ENCODE results near the gene MTR.

The MTR gene

GRCh38 chr1:236751935-236752334, 43.2 kb upstream of the MTR start:
- ChIA-PET POLR2A (no interaction called here), CTCF (interaction anchor here (0.6 kb wide), 1 partner anchor 129 kb away, joined by 3 read pairs; no protein-coding TSS in a partner anchor)
- no peak for DNase-seq (ENCODE audit: low read depth, low spot score)
- TF ChIP-seq, protein P1, sequence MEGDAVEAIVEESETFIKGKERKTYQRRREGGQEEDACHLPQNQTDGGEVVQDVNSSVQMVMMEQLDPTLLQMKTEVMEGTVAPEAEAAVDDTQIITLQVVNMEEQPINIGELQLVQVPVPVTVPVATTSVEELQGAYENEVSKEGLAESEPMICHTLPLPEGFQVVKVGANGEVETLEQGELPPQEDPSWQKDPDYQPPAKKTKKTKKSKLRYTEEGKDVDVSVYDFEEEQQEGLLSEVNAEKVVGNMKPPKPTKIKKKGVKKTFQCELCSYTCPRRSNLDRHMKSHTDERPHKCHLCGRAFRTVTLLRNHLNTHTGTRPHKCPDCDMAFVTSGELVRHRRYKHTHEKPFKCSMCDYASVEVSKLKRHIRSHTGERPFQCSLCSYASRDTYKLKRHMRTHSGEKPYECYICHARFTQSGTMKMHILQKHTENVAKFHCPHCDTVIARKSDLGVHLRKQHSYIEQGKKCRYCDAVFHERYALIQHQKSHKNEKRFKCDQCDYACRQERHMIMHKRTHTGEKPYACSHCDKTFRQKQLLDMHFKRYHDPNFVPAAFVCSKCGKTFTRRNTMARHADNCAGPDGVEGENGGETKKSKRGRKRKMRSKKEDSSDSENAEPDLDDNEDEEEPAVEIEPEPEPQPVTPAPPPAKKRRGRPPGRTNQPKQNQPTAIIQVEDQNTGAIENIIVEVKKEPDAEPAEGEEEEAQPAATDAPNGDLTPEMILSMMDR (IDR thresholded peaks at IDR 0.05; ENCODE audit: insufficient read depth, low read length, missing control alignments) = no peak
- no peak overlapping the region for H3K4me3 ChIP-seq (ENCODE audit: low read depth, low read length)

DNA sequence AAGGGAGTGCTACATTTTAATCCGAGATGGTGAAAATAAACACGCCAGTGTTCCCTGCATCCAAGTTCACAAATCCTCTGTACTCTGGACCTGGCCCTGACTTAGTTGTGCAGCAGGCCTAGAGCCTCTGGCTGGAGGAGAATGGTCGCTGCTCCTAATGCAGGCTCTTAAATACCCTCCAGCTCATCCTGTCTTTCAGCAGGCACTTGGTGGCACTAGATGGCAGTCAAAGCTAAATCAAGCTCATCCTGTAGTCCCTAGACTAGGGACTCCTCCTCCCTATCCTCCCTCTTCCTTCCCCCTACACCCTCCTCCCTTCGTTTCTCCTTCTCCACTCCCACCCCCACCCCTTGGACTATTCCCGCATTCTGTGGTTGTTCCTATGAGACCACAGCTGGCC, 41.6 kb upstream of the MTR start:
- no peak overlapping the region for H3K4me3 ChIP-seq (ENCODE audit: low read depth, low read length)
- CTCF ChIA-PET = interaction anchor here (0.9 kb wide), 1 partner anchor 117 kb away, joined by 3 read pairs; no protein-coding TSS in a partner anchor
- DNase-seq (ENCODE audit: low read depth, low spot score) = no peak
- TF ChIP-seq, protein P1 (IDR thresholded peaks at IDR 0.05; ENCODE audit: insufficient read depth, low read length, missing control alignments) = peak; percentile 27
- POLR2A ChIA-PET = no interaction called here

- TF ChIP-seq, protein P1 (IDR thresholded peaks at IDR 0.05; ENCODE audit: insufficient read depth, low read length, missing control alignments) = no peak
- DNase-seq (ENCODE audit: low read depth, low spot score) = no peak
- H3K4me3 ChIP-seq (ENCODE audit: low read depth, low read length) = no peak overlapping the region
- CTCF ChIA-PET = interaction anchor here (0.9 kb wide), 1 partner anchor 116 kb away, joined by 3 read pairs; no protein-coding TSS in a partner anchor
- POLR2A ChIA-PET = no interaction called here
Measured at GRCh38 chr1:236753964-236754363, 41.1 kb upstream of the MTR start.

DNA sequence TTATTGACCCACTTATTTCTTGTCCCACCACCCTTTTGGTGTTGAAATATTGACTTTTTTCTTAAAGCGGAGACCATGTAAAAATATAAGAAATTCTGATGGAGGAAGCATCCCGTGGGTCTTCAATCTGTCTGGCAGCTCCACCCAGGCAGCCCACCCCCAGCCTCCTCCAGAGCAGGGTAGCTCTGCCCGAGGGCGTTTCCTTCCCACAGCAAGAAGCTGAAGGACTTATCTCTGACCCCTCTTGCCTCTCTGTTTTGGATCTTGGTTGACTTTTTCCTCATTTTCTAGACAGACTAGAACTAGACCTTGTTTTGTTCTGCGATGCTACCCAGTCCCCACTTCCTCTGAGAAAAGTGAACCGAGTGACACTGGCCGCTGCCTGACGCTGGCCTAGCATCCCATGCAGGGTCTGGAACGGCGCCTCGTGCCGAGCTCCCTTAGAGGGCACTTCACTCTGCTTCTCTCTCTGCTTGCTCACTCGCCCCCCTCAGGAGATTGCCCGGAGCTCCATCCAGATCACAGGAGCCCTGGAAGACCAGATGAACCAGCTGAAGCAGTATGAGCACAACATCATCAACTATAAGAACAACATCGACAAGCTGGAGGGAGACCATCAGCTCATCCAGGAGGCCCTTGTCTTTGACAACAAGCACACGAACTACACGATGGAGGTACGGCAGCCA, 40.4 kb upstream of the MTR start:
- ChIA-PET POLR2A (no interaction called here), CTCF (interaction anchor here (0.9 kb wide), 1 partner anchor 115 kb away, joined by 3 read pairs; no protein-coding TSS in a partner anchor)
- no peak overlapping the region for H3K4me3 ChIP-seq (ENCODE audit: low read depth, low read length)
- no peak for DNase-seq (ENCODE audit: low read depth, low spot score)
- TF ChIP-seq, protein P1 (IDR thresholded peaks at IDR 0.05; ENCODE audit: insufficient read depth, low read length, missing control alignments) = no peak

GRCh38 chr1:236757640-236758039, 37.5 kb upstream of the MTR start:
- DNase-seq (ENCODE audit: low read depth, low spot score) = no peak
- POLR2A ChIA-PET = no interaction called here
- no peak overlapping the region for H3K4me3 ChIP-seq (ENCODE audit: low read depth, low read length)
- TF ChIP-seq, protein P1 (IDR thresholded peaks at IDR 0.05; ENCODE audit: insufficient read depth, low read length, missing control alignments) = no peak
- CTCF ChIA-PET = interaction anchor here (1.0 to 3.9 kb wide), 4 partner anchors 10 to 804 kb away, joined by 3 to 51 read pairs (median 18); no protein-coding TSS in a partner anchor

DNA sequence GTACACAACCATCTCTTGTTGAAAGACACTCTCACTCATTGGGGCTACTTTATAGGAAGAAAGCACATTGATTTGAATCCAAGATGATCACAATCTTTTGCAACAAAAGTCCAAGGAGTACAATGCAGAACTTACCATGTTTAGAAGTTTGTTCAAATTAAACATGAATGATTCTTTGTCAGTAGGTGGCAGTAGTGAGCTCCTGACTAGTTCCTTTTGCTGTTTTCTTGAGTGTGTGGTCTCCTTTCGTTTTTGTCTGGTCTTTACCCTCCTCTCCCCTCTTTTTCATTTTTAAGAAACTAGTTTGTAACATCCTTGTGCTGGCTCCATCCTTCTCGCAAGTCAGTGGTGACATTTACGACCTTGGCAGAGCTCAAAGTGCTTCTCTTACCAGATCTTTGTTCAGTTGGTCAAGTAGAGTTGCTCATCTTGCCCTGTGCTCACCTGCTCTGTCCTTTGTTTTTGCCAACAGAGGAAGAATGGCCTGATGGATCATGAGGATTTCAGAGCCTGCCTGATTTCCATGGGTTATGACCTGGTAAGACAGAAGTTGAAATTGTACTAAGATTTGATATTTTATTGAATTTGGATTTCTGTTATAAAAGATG, 35.7 kb upstream of the MTR start:
- CTCF ChIA-PET = interaction anchor here (0.7 to 3.9 kb wide), 35 partner anchors 9 to 803 kb away, joined by 3 to 51 read pairs (median 4); partner anchors contain the start of gene MTR
- no peak overlapping the region for H3K4me3 ChIP-seq (ENCODE audit: low read depth, low read length)
- DNase-seq (ENCODE audit: low read depth, low spot score) = no peak
- TF ChIP-seq, protein P1 (IDR thresholded peaks at IDR 0.05; ENCODE audit: insufficient read depth, low read length, missing control alignments) = peak; percentile 56
- POLR2A ChIA-PET = no interaction called here
